GM21360 (cell line): ENCODE data around the gene TGM2.
"Not testable (repeated sequence)": the region's sequence is repeated elsewhere in the genome, so short reads cannot be mapped to it uniquely, and the experiment has no call there.

ENCODE experiments used
- ATAC-seq: cut with Tn5 transposase; IDR thresholded peaks from one replicate; pipeline ENCODE4 v1.9.1; 2021; ENCODE audit warnings: mild to moderate bottlenecking, moderate library complexity; ENCODE audit not compliant: unreplicated experiment

The TGM2 gene

GRCh38 chr20:38102206-38102605 is 62.9 kb downstream of the TGM2 start:
- ATAC-seq, result not testable (repeated sequence)

- ATAC-seq, result no peak
These were observed 66.1 kb downstream of the TGM2 start for GRCh38 chr20:38098952-38099351.

GRCh38 chr20:38095017-38095686 is 69.9 kb downstream of the TGM2 start:
- no peak for ATAC-seq

GRCh38 chr20:38094373-38094891 is 70.6 kb downstream of the TGM2 start:
- peak; percentile 68 for ATAC-seq

GRCh38 chr20:38093641-38094077 is 71.4 kb downstream of the TGM2 start:
- no peak for ATAC-seq

GRCh38 chr20:38092915-38093314 is 72.2 kb downstream of the TGM2 start:
- ATAC-seq, result no peak

- ATAC-seq, result no peak
These were observed 72.7 kb downstream of the TGM2 start for GRCh38 chr20:38092260-38092857.

- ATAC-seq, result no peak
These were observed 73.4 kb downstream of the TGM2 start for GRCh38 chr20:38091441-38092216.

- ATAC-seq, result no peak
These were observed 75.0 kb downstream of the TGM2 start for GRCh38 chr20:38090061-38090460.

- no peak for ATAC-seq
These were observed 75.6 kb downstream of the TGM2 start for GRCh38 chr20:38089500-38089899.

GRCh38 chr20:38085026-38085425 is 80.0 kb downstream of the TGM2 start:
- ATAC-seq, result no peak

GRCh38 chr20:38084425-38084951 is 80.6 kb downstream of the TGM2 start:
- no peak for ATAC-seq

GRCh38 chr20:38083338-38084048 is 81.6 kb downstream of the TGM2 start:
- ATAC-seq, result no peak

GRCh38 chr20:38082894-38083293 is 82.2 kb downstream of the TGM2 start:
- no peak for ATAC-seq

GRCh38 chr20:38081575-38081974 is 83.5 kb downstream of the TGM2 start:
- no peak for ATAC-seq

GRCh38 chr20:38079353-38079752 is 85.7 kb downstream of the TGM2 start:
- ATAC-seq, result no peak

- no peak for ATAC-seq
These were observed 87.0 kb downstream of the TGM2 start for GRCh38 chr20:38078084-38078483.
